IMR-90 (cell line): ENCODE measurements around the gene CCDC69. TPM values are rescaled to one million over a fixed set of nuclear protein-coding genes. Genes with fewer than 3 reads are reported as not detected.

Source experiments
- ATAC-seq: fragments of 200-7000 bp; cut with Tn5 transposase; 2 replicates; pipeline ENCODE4 v1.9.1; 2020; ENCODE audit warnings: low read depth, mild to moderate bottlenecking, moderate library complexity
- BruUV-seq: library from RNA; stranded (reverse); fragments of 400-500 nt; replicated peaks from 2 replicates; lab custom pipeline; 2021; lab: Mats Ljungman, UMichigan
- CTCF ChIA-PET: fragments of 300-600 bp; formaldehyde crosslinking; extraction: SDS; loops from one replicate; lab custom pipeline; 2021; ENCODE audit warnings: antibody characterized with exemption; lab: Yijun Ruan, JAX
- POLR2A ChIA-PET: fragments of 300-600 bp; sonication (Branson Sonifier 250); formaldehyde crosslinking; loops from one replicate; lab custom pipeline; 2022; ENCODE audit warnings: antibody characterized with exemption; ENCODE audit not compliant: unreplicated experiment; lab: Charles Lee
- DNase-seq: peaks from one replicate; pipeline ENCODE4 v3.0.0; 2013
- H2AFZ ChIP-seq: replicated peaks from 2 replicates; pipeline ENCODE3; 2013; ENCODE audit warnings: low read length, mild to moderate bottlenecking; ENCODE audit not compliant: poor library complexity
- H2AK5ac ChIP-seq: 2 replicates; pipeline ENCODE4 v1.6.1; 2013; ENCODE audit warnings: low read depth, low read length, inconsistent platforms
- H2AK9ac ChIP-seq: replicated peaks from 2 replicates; pipeline ENCODE3; 2013; ENCODE audit warnings: mild to moderate bottlenecking, low read depth, low read length, moderate library complexity; ENCODE audit not compliant: poor library complexity
- H2BK120ac ChIP-seq: 2 replicates; pipeline ENCODE4 v1.6.1; 2013; ENCODE audit warnings: low read depth, low read length, inconsistent platforms
- H2BK15ac ChIP-seq: 3 replicates; pipeline ENCODE4 v1.6.1; 2013; ENCODE audit warnings: low read depth, low read length, inconsistent platforms
- H2BK20ac ChIP-seq: 2 replicates; pipeline ENCODE4 v1.6.1; 2013; ENCODE audit warnings: low read depth, mild to moderate bottlenecking, inconsistent platforms, low read length, moderate library complexity
- H2BK5ac ChIP-seq: 2 replicates; pipeline ENCODE4 v1.6.1; 2013; ENCODE audit warnings: mild to moderate bottlenecking, low read depth, low read length, inconsistent platforms; ENCODE audit not compliant: poor library complexity, severe bottlenecking
- H3K14ac ChIP-seq: replicated peaks from 2 replicates; pipeline ENCODE4 v1.6.1; 2013; ENCODE audit warnings: low read depth, low read length, inconsistent platforms
- H3K18ac ChIP-seq: 2 replicates; pipeline ENCODE4 v1.6.1; 2013; ENCODE audit warnings: low read depth, low read length, control low read depth
- H3K23ac ChIP-seq: 2 replicates; pipeline ENCODE4 v1.6.1; 2013; ENCODE audit warnings: low read depth, low read length, inconsistent platforms
- H3K27ac ChIP-seq: 2 replicates; pipeline ENCODE4 v1.5.1; 2013; ENCODE audit warnings: mild to moderate bottlenecking, control low read depth, low read length; ENCODE audit not compliant: insufficient read depth
- H3K27me3 ChIP-seq: 2 replicates; pipeline ENCODE4 v1.6.1; 2013; ENCODE audit warnings: low read length; ENCODE audit not compliant: control insufficient read depth, insufficient read depth
- H3K36me3 ChIP-seq: 2 replicates; pipeline ENCODE4 v1.6.1; 2013; ENCODE audit warnings: low read length, mixed read lengths; ENCODE audit not compliant: control insufficient read depth, insufficient read depth
- H3K4ac ChIP-seq: 2 replicates; pipeline ENCODE4 v1.6.1; 2013; ENCODE audit warnings: low read depth, low read length, inconsistent platforms
- H3K4me1 ChIP-seq: 2 replicates; pipeline ENCODE4 v1.6.1; 2013; ENCODE audit warnings: low read length, mixed read lengths; ENCODE audit not compliant: control insufficient read depth, insufficient read depth
- H3K4me2 ChIP-seq: 2 replicates; pipeline ENCODE4 v1.6.1; 2013; ENCODE audit warnings: low read depth, mild to moderate bottlenecking, control low read depth, low read length, moderate library complexity
- H3K4me3 ChIP-seq: 2 replicates; pipeline ENCODE4 v1.5.1; 2013; ENCODE audit warnings: low read depth, mild to moderate bottlenecking, control low read depth, low read length, moderate library complexity; ENCODE audit not compliant: insufficient read depth
- H3K56ac ChIP-seq: 2 replicates; pipeline ENCODE4 v1.6.1; 2013; ENCODE audit warnings: low read length, inconsistent platforms; ENCODE audit not compliant: insufficient read depth; ENCODE audit errors: extremely low read depth
- H3K79me1 ChIP-seq, 2 experiments: 2 replicates each; pipeline ENCODE4 v1.6.1; 2013; ENCODE audit warnings: low read length in 2 of 2, inconsistent platforms in 1 of 2, low read depth in 1 of 2
- H3K9ac ChIP-seq: 2 replicates; pipeline ENCODE4 v1.6.1; 2013; ENCODE audit warnings: low read depth, low read length, control low read depth
- H3K9me1 ChIP-seq: 2 replicates; pipeline ENCODE4 v1.6.1; 2013; ENCODE audit warnings: low read length, inconsistent platforms; ENCODE audit not compliant: insufficient read depth
- H3K9me3 ChIP-seq: 2 replicates; pipeline ENCODE4 v1.6.1; 2013; ENCODE audit warnings: low read length; ENCODE audit not compliant: control insufficient read depth, insufficient read depth
- H4K20me1 ChIP-seq: 2 replicates; pipeline ENCODE4 v1.6.1; 2013; ENCODE audit warnings: low read length, inconsistent platforms; ENCODE audit not compliant: insufficient read depth
- H4K5ac ChIP-seq: 2 replicates; pipeline ENCODE4 v1.6.1; 2013; ENCODE audit warnings: mild to moderate bottlenecking, low read depth, low read length, control low read depth
- H4K8ac ChIP-seq, 2 experiments: 2 replicates each; pipeline ENCODE4 v1.6.1; 2013; ENCODE audit warnings: low read depth in 2 of 2, low read length in 2 of 2, control low read depth in 1 of 2, inconsistent platforms in 1 of 2
- H4K91ac ChIP-seq: 2 replicates; pipeline ENCODE4 v1.6.1; 2013; ENCODE audit warnings: low read depth, low read length, inconsistent platforms; ENCODE audit not compliant: insufficient read depth
- BHLHE40 ChIP-seq: fragments of 150-350 bp; IDR thresholded peaks from 2 replicates; pipeline ENCODE4 v1.6.1; 2016; ENCODE audit warnings: mild to moderate bottlenecking, low read depth, low read length
- CEBPB ChIP-seq: IDR thresholded peaks from 2 replicates; pipeline ENCODE4 v1.6.1; 2012; ENCODE audit warnings: low read depth, low read length, improper control_type of control experiment
- CHD1 ChIP-seq: IDR thresholded peaks from 2 replicates; pipeline ENCODE4 v1.6.1; 2012; ENCODE audit warnings: low read depth, low read length, improper control_type of control experiment
- FOS ChIP-seq: fragments of 150-350 bp; IDR thresholded peaks from 2 replicates; pipeline ENCODE4 v1.6.1; 2016; ENCODE audit warnings: low read depth, low read length
- MAFK ChIP-seq: IDR thresholded peaks from 2 replicates; pipeline ENCODE4 v1.6.1; 2012; ENCODE audit warnings: low read depth, low read length, improper control_type of control experiment
- MAZ ChIP-seq: IDR thresholded peaks from 2 replicates; pipeline ENCODE4 v1.6.1; 2012; ENCODE audit warnings: low read depth, mild to moderate bottlenecking, low read length, improper control_type of control experiment, moderate library complexity, borderline replicate concordance
- MXI1 ChIP-seq: IDR thresholded peaks from 2 replicates; pipeline ENCODE4 v1.6.1; 2012; ENCODE audit warnings: low read depth, mild to moderate bottlenecking, low read length, moderate library complexity, borderline replicate concordance
- NFE2L2 ChIP-seq: fragments of 150-350 bp; IDR thresholded peaks from 2 replicates; pipeline ENCODE4 v1.6.1; 2016; ENCODE audit warnings: low read depth, mild to moderate bottlenecking, low read length
- POLR2A ChIP-seq: IDR thresholded peaks from 2 replicates; pipeline ENCODE4 v1.6.1; 2012; ENCODE audit warnings: mild to moderate bottlenecking, low read depth, low read length
- RAD21 ChIP-seq: IDR thresholded peaks from 2 replicates; pipeline ENCODE4 v1.6.1; 2012; ENCODE audit warnings: low read length, improper control_type of control experiment
- RCOR1 ChIP-seq: IDR thresholded peaks from 2 replicates; pipeline ENCODE4 v1.6.1; 2012; ENCODE audit warnings: mild to moderate bottlenecking, low read length, improper control_type of control experiment; ENCODE audit not compliant: insufficient replicate concordance
- RFX5 ChIP-seq: IDR thresholded peaks from 2 replicates; pipeline ENCODE4 v1.8.0; 2012; ENCODE audit warnings: low read depth, mild to moderate bottlenecking, low read length, moderate library complexity
- SMC3 ChIP-seq: fragments of 150-350 bp; IDR thresholded peaks from 2 replicates; pipeline ENCODE4 v1.6.1; 2016; ENCODE audit warnings: low read depth, mild to moderate bottlenecking, antibody characterized with exemption, low read length, moderate library complexity
- WGBS, 2 experiments: methylation state at CpG; one replicate each; pipeline versions ENCODE4 v1.1.5 to v1.1.7; 2013; ENCODE audit warnings: missing lambda C conversion rate in 2 of 2; ENCODE audit not compliant: insufficient read length in 1 of 2; ENCODE audit errors: extremely low coverage in 2 of 2; 5-methylcytosine and 5-hydroxymethylcytosine counted together
- dilution Hi-C: fragments of 300-500 bp; cut with HindIII; formaldehyde crosslinking; loops from one replicate; pipeline ENCODE4 v1.14.3; 2018; ENCODE audit warnings: low sequenced_read_pairs; ENCODE audit not compliant: unreplicated experiment
- in situ Hi-C: fragments of 300-500 bp; cut with MboI; formaldehyde crosslinking; loops from 3 replicates; pipeline ENCODE4 v1.14.3; 2019; ENCODE audit warnings: low sequenced_read_pairs, inconsistent platforms, mixed read lengths
- intact Hi-C: fragments of 100-400 bp; cut with micrococcal nuclease; formaldehyde crosslinking; loops from 2 replicates; pipeline ENCODE4 v1.10.0; 2022
- polyA plus RNA-seq, 3 experiments: library from polyadenylated mRNA; depleted of rRNA; stranded (reverse); fragments of >200 nt; gene quantifications; 2 replicates each; pipeline ENCODE4 v1.2.3, GENCODE V29; 2012; ENCODE audit warnings: low replicate concordance in 1 of 3
- total RNA-seq: library from RNA; depleted of rRNA; stranded (reverse); fragments of >200 nt; gene quantifications from 2 replicates; pipeline ENCODE4 v1.2.3, GENCODE V29; 2012
- TF ChIP-seq, protein P1 (sequence below): fragments of 150-350 bp; IDR thresholded peaks from 2 replicates; pipeline ENCODE4 v1.6.1; 2017; ENCODE audit warnings: mild to moderate bottlenecking, antibody characterized with exemption, low read length, low read depth
- TF ChIP-seq, protein P2 (sequence below): conservative IDR thresholded peaks from 2 replicates; pipeline ENCODE4 v1.5.1; 2012; ENCODE audit warnings: mild to moderate bottlenecking, low read depth, low read length, improper control_type of control experiment
- TF ChIP-seq, protein P3 (sequence below): fragments of 150-350 bp; IDR thresholded peaks from 2 replicates; pipeline ENCODE4 v1.6.1; 2016; ENCODE audit warnings: low read depth, mild to moderate bottlenecking, low read length, moderate library complexity, borderline replicate concordance

The CCDC69 gene
- total and polyA plus RNA-seq, 2 of the 4 experiments (the other 2 are of a cell fraction), result 0.36 to 0.48 TPM

DNA sequence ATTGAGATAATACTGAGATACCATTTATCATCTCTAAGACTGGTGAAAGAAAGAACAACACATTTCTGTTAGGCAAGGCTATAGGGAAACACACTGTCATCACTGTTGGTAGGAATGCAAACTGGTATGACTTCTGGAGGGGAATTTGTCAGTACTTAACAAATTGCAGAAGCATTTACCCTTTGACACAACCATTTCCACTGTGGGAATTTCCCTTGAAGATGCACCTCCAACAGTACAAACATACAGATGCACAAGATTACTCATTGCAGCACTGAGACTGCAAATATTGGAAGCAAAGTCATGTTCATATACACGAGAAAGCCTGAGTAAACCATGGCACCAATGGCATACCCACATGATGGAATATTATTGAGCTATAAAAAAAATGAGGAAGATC lies 46.7 kb upstream of the CCDC69 start:
- dilution Hi-C loops, result no loop called here

More for the DNA sequence above, 46.7 kb upstream of the CCDC69 start:
- no peak overlapping the region for H3K9ac ChIP-seq
- no peak overlapping the region for H2BK5ac ChIP-seq
- no peaks in the 10 kb centered on the region for H3K4me1 ChIP-seq
- POLR2A ChIA-PET, result no interaction called here
- no peak overlapping the region for H2BK15ac ChIP-seq
- intact Hi-C loops, result no loop called here
- TF ChIP-seq CHD1 (no peak), MXI1 (no peak), MAZ (no peak), MAFK (no peak), RFX5 (no peak), NFE2L2 (no peak), POLR2A (no peak), FOS (no peak), CEBPB (no peak; the same call in 1 of the 2 replicates), RCOR1 (no peak), SMC3 (no peak), RAD21 (no peak), BHLHE40 (no peak)
- TF ChIP-seq, protein P1, sequence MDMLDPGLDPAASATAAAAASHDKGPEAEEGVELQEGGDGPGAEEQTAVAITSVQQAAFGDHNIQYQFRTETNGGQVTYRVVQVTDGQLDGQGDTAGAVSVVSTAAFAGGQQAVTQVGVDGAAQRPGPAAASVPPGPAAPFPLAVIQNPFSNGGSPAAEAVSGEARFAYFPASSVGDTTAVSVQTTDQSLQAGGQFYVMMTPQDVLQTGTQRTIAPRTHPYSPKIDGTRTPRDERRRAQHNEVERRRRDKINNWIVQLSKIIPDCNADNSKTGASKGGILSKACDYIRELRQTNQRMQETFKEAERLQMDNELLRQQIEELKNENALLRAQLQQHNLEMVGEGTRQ, result no peak
- TF ChIP-seq, protein P2, sequence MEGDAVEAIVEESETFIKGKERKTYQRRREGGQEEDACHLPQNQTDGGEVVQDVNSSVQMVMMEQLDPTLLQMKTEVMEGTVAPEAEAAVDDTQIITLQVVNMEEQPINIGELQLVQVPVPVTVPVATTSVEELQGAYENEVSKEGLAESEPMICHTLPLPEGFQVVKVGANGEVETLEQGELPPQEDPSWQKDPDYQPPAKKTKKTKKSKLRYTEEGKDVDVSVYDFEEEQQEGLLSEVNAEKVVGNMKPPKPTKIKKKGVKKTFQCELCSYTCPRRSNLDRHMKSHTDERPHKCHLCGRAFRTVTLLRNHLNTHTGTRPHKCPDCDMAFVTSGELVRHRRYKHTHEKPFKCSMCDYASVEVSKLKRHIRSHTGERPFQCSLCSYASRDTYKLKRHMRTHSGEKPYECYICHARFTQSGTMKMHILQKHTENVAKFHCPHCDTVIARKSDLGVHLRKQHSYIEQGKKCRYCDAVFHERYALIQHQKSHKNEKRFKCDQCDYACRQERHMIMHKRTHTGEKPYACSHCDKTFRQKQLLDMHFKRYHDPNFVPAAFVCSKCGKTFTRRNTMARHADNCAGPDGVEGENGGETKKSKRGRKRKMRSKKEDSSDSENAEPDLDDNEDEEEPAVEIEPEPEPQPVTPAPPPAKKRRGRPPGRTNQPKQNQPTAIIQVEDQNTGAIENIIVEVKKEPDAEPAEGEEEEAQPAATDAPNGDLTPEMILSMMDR, result no peak
- TF ChIP-seq, protein P3, sequence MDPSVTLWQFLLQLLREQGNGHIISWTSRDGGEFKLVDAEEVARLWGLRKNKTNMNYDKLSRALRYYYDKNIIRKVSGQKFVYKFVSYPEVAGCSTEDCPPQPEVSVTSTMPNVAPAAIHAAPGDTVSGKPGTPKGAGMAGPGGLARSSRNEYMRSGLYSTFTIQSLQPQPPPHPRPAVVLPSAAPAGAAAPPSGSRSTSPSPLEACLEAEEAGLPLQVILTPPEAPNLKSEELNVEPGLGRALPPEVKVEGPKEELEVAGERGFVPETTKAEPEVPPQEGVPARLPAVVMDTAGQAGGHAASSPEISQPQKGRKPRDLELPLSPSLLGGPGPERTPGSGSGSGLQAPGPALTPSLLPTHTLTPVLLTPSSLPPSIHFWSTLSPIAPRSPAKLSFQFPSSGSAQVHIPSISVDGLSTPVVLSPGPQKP, result no peak
- H3K9me3 ChIP-seq, result no peaks in the 10 kb centered on the region
- H2BK20ac ChIP-seq, result no peak overlapping the region
- no CpG with 5 or more reads among the region's 1 CpG for WGBS, 2 experiments
- H2AK9ac ChIP-seq, result no peak overlapping the region
- peak; percentile 85 for DNase-seq
- BruUV-seq, result no TSS peak
- no peak overlapping the region for H3K4me3 ChIP-seq
- H3K4ac ChIP-seq, result no peak overlapping the region
- CTCF ChIA-PET, result no interaction called here
- no peak overlapping the region for H3K18ac ChIP-seq
- no peak overlapping the region for H2BK120ac ChIP-seq
- H4K91ac ChIP-seq, result no peak overlapping the region
- in situ Hi-C loops, result no loop called here
- no peaks in the 10 kb centered on the region for H3K27me3 ChIP-seq
- no peak overlapping the region for H4K8ac ChIP-seq
- H3K79me1 ChIP-seq, result no peaks in the 10 kb centered on the region
- ATAC-seq, result peak; percentile 68
- H3K27ac ChIP-seq, result no peak overlapping the region
- H3K9me1 ChIP-seq, result no peaks in the 10 kb centered on the region; the same call in 1 of the 2 replicates
- no peak overlapping the region for H2AFZ ChIP-seq
- H3K4me2 ChIP-seq, result no peak overlapping the region
- H3K36me3 ChIP-seq, result peaks cover 10% of the 10 kb centered on the region
- no peaks in the 10 kb centered on the region for H4K20me1 ChIP-seq
- H3K56ac ChIP-seq, result no peak overlapping the region
- H3K14ac ChIP-seq, result no peak overlapping the region
- H4K5ac ChIP-seq, result no peak overlapping the region
- H2AK5ac ChIP-seq, result no peak overlapping the region
- no peak overlapping the region for H3K23ac ChIP-seq
